Upper lobe of left lung (tissue), 6 donors: ENCODE measurements around the gene C17orf50. TPM values are rescaled to one million over a fixed set of nuclear protein-coding genes. Genes with fewer than 3 reads are reported as not detected.

Experiments
- ATAC-seq, 2 donors: fragments of 200-7000 bp; cut with Tn5 transposase; one replicate each; pipeline ENCODE4 v1.9.1; 2022; ENCODE audit warnings: mild to moderate bottlenecking in 2 of 2, moderate library complexity in 2 of 2; ENCODE audit not compliant: low FRiP score in 2 of 2
- DNase-seq, 2 donors: peaks; one replicate each; pipeline ENCODE4 v3.0.0-alpha.2; 2019 to 2020
- H3K27ac ChIP-seq, 4 donors: fragments of 200-600 bp; sonication (generic); one replicate each; pipeline ENCODE4 v1.5.1; 2016 to 2019
- H3K27me3 ChIP-seq, 4 donors: fragments of 200-600 bp; sonication (generic); one replicate each; pipeline ENCODE4 v1.5.1; 2017 to 2019
- H3K36me3 ChIP-seq, 4 donors: fragments of 200-600 bp; sonication (generic); one replicate each; pipeline ENCODE4 v1.5.1; 2016 to 2019
- H3K4me1 ChIP-seq, 4 donors: fragments of 200-600 bp; sonication (generic); one replicate each; pipeline ENCODE4 v1.5.1; 2018 to 2019
- H3K4me3 ChIP-seq, 4 donors: fragments of 200-600 bp; sonication (generic); one replicate each; pipeline ENCODE4 v1.5.1; 2017 to 2019; ENCODE audit warnings: mild to moderate bottlenecking in 2 of 4, moderate library complexity in 1 of 4
- H3K9me3 ChIP-seq, 4 donors: fragments of 200-600 bp; sonication (generic); one replicate each; pipeline ENCODE4 v1.5.1; 2018 to 2019
- CTCF ChIP-seq, 6 experiments: fragments of 450-650 bp in 4 of 6; fragments of 200-600 bp in 2 of 6; sonication (generic) in 2 of 6; IDR thresholded peaks; one replicate each; pipeline ENCODE4 v1.5.1; 2016 to 2019; ENCODE audit warnings: antibody characterized with exemption in 6 of 6
- EP300 ChIP-seq, 4 donors: sonication (generic); formaldehyde crosslinking; IDR thresholded peaks; one replicate each; pipeline ENCODE4 v1.5.1; 2017; ENCODE audit warnings: antibody characterized with exemption in 4 of 4, control low read depth in 2 of 4
- POLR2A ChIP-seq, 4 donors: fragments of 450-650 bp; IDR thresholded peaks; one replicate each; pipeline ENCODE4 v1.5.1; 2016 to 2017; ENCODE audit warnings: antibody characterized with exemption in 4 of 4, mild to moderate bottlenecking in 2 of 4
- POLR2AphosphoS5 ChIP-seq, 2 donors: sonication (generic); formaldehyde crosslinking; IDR thresholded peaks; one replicate each; pipeline ENCODE4 v1.5.1; 2017; ENCODE audit warnings: antibody characterized with exemption in 2 of 2
- WGBS, 2 donors: methylation state at CpG; one replicate each; pipeline ENCODE4 v1.1.5; 2017 to 2018; 5-methylcytosine and 5-hydroxymethylcytosine counted together
- total RNA-seq, 6 donors: library from RNA; depleted of rRNA in 4 of 6; stranded (reverse); fragments of >200 nt in 4 of 6; gene quantifications; one replicate each; pipeline versions ENCODE4 v1.1.0 to v1.2.1, GENCODE V29; 2016 to 2021
- donor health status: DM: no; HTN: no; CAD: no; lungs with moderate emphysema.
- donor health status: DM: no; HTN: yes; CAD: no; lungs with severe emphysema.

C17orf50 gene
- total RNA-seq, 6 donors from 2014 or later, result 0.46 to 1.1 TPM; not detected in 4

- Histone ChIP-seq H3K4me3 (peak overlapping the region in 3 of 4 donors; percentile 58 to 81 (median 62)), H3K27ac (no peak overlapping the region), H3K4me1 (peaks cover 6 to 20% (median 12%) of the 10 kb centered on the region in 4 donors), H3K9me3 (no peaks in the 10 kb centered on the region), H3K36me3 (peaks cover 0 to 6% (median 0%) of the 10 kb centered on the region in 4 donors), H3K27me3 (no peaks in the 10 kb centered on the region)
- 80 to 92% methylated on average over 1 of the region's 1 CpG for WGBS, 2 donors
- ATAC-seq (no peak), DNase-seq (no peak)
- no peak for TF ChIP-seq CTCF (IDR thresholded peaks at IDR 0.05)
- no peak for TF ChIP-seq POLR2AphosphoS5 (IDR thresholded peaks at IDR 0.05)
- no peak for TF ChIP-seq EP300 (IDR thresholded peaks at IDR 0.05)
- no peak for TF ChIP-seq POLR2A (IDR thresholded peaks at IDR 0.05)
These were observed 27.9 kb upstream of the C17orf50 start for GRCh38 chr17:35732806-35733136.

GRCh38 chr17:35733366-35733765 lies 27.3 kb upstream of the C17orf50 start:
- Histone ChIP-seq H3K27ac (no peak overlapping the region), H3K36me3 (peaks cover 0 to 1% (median 0%) of the 10 kb centered on the region in 4 donors), H3K4me1 (peaks cover 6 to 20% (median 12%) of the 10 kb centered on the region in 4 donors), H3K4me3 (no peak overlapping the region), H3K9me3 (no peaks in the 10 kb centered on the region), H3K27me3 (no peaks in the 10 kb centered on the region)
- ATAC-seq (no peak), DNase-seq (no peak)
- WGBS, 2 donors, result 70 to 92% methylated on average over 6 of the region's 6 CpGs
- TF ChIP-seq CTCF (IDR thresholded peaks at IDR 0.05) (no peak), POLR2A (IDR thresholded peaks at IDR 0.05) (no peak), POLR2AphosphoS5 (IDR thresholded peaks at IDR 0.05) (no peak), EP300 (IDR thresholded peaks at IDR 0.05) (no peak)

GRCh38 chr17:35734396-35734795 lies 26.3 kb upstream of the C17orf50 start:
- 85 to 87% methylated on average over 6 to 7 of the region's 7 CpGs for WGBS, 2 donors
- ATAC-seq (no peak), DNase-seq (no peak)
- Histone ChIP-seq H3K4me3 (no peak overlapping the region), H3K36me3 (no peaks in the 10 kb centered on the region), H3K9me3 (no peaks in the 10 kb centered on the region), H3K4me1 (peaks cover 6 to 20% (median 12%) of the 10 kb centered on the region in 4 donors), H3K27me3 (no peaks in the 10 kb centered on the region), H3K27ac (no peak overlapping the region)
- TF ChIP-seq EP300 (IDR thresholded peaks at IDR 0.05) (no peak), CTCF (IDR thresholded peaks at IDR 0.05) (no peak), POLR2AphosphoS5 (IDR thresholded peaks at IDR 0.05) (no peak), POLR2A (IDR thresholded peaks at IDR 0.05) (no peak)

- no peak for TF ChIP-seq POLR2A (IDR thresholded peaks at IDR 0.05)
- TF ChIP-seq EP300 (IDR thresholded peaks at IDR 0.05), result no peak
- no peak for TF ChIP-seq POLR2AphosphoS5 (IDR thresholded peaks at IDR 0.05)
- no peak for TF ChIP-seq CTCF (IDR thresholded peaks at IDR 0.05)
- peak in 1 of 2 donors; percentile 81 for DNase-seq
- no peaks in the 10 kb centered on the region for H3K9me3 ChIP-seq
These were observed 25.5 kb upstream of the C17orf50 start for GRCh38 chr17:35735036-35735805.

GRCh38 chr17:35736236-35736635 lies 24.5 kb upstream of the C17orf50 start:
- ATAC-seq, result no peak
- 98 to 100% methylated on average over 4 to 5 of the region's 5 CpGs for WGBS, 2 donors

More at GRCh38 chr17:35735036-35735805, 25.5 kb upstream of the C17orf50 start:
- Histone ChIP-seq H3K4me3 (no peak overlapping the region), H3K36me3 (no peaks in the 10 kb centered on the region), H3K27ac (no peak overlapping the region), H3K27me3 (no peaks in the 10 kb centered on the region), H3K4me1 (peaks cover 6 to 20% (median 12%) of the 10 kb centered on the region in 4 donors)
- no peak for ATAC-seq
- WGBS, 2 donors, result 81 to 89% methylated on average over 28 of the region's 29 CpGs

More at GRCh38 chr17:35736236-35736635, 24.5 kb upstream of the C17orf50 start:
- Histone ChIP-seq H3K9me3 (no peaks in the 10 kb centered on the region), H3K27me3 (peaks cover 0 to 3% (median under 1%) of the 10 kb centered on the region in 4 donors), H3K27ac (no peak overlapping the region), H3K36me3 (no peaks in the 10 kb centered on the region), H3K4me1 (peaks cover 7 to 16% (median 9%) of the 10 kb centered on the region in 4 donors), H3K4me3 (no peak overlapping the region)
- no peak for DNase-seq
- TF ChIP-seq CTCF (IDR thresholded peaks at IDR 0.05) (no peak), POLR2A (IDR thresholded peaks at IDR 0.05) (no peak), POLR2AphosphoS5 (IDR thresholded peaks at IDR 0.05) (no peak), EP300 (IDR thresholded peaks at IDR 0.05) (no peak)
